ENCODE measurements around the gene AP1S1.

The AP1S1 gene

DNA sequence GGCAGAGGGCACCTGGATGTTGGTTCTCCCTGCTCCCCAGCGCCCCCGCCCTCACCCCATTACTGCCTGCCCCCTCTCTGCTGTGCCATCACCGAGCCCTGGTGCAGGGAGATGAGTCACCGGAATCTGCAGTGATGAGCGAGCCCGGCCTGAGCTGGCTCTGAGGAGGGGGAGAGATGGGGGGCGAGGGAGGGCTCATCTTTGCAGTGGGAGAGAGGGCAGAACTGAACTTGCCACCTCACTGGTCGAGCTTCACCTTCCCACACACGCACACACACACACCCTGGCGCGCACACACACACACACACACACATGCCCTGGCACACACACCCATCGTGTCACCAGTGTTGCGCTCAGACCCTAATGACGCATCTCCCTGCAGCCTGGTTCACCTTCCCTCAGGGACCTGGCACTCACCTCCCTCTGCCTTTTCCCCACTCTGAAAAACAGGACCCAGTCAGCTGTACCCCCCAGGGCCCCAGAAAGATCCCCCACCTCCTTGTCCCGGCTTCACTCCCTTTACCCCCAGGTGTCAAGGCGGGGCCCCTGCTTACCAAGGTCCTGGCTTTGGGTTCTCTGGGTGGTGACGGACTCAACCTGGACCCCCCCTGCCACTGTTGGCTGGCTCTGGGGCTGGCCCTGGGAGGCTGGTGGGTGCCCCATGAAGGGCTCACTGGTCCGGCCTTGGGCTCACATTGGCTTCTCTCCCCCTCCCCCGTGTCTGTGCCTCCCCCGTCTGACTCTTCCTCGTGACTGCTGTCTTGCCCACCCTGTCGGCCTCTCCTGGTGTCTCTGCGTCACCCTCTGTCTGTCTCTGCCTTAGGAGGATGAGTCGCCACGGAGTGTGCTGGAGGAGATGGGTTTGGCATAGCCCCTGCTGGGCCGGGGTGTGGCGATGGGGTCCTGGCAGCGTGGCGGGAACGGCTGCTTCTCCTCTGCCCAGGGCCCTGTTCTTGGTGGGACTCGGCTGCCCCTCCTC is 5.7 kb downstream of the AP1S1 start:
- no peak for DNase-seq

DNA sequence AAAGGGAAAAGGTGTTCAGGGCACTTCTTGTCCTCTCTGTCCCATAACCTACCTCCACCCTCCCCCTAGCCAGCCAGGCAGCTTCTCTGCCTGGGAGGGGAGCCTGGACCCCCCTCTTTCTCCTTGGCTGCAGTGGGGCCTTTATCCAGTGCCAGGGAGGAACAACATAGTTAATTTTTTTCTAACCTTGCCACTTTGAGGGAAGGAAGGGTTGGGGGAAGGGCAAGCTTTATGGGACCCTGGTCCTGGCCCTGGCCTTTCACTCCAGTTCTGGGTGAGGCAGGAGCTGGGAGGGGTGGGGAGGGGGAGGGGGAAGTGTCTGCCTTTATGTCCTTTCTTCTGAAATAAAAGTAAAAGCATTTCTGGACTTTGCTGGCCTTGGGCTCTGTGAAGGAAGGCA is 6.6 kb downstream of the AP1S1 start:
- no peak for DNase-seq

DNA sequence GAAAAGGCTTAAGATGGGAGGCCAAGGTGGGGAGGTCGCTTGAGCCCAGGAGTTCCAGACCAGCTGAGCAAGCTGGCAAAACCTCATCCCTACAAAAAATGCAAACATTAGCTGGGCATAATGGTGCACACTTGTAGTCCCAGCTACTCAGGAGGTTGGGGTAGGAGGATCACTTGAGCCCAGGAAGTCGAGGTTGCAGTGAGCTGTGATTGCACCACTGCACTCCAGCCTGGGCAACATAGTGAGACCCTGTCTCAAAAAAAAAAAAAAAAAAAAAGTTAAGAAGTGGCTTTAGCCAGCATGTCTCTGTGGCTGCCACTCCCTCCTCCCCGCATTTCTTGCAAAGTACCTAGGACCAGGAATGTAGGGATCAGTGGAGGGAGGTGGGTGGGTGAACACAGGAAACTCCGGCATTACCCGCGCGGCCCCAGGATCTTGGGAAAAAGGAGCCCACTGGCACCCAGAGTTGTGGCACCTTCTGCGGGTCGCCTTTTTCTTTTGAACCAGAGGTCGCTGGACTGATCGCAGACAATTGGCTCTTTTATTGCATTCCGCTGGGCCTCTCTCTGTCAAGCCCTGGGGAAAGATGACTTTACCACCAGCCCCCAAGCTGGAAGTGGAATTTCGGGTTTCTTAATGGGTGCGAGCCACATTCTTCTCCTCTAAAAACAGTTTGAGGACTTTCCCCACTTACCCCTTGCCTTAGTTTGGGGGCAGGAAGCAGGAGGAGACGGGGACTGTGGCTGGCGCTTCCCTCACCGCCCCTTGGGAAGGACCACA is 7.6 kb downstream of the AP1S1 start:
- DNase-seq, result no peak

DNA sequence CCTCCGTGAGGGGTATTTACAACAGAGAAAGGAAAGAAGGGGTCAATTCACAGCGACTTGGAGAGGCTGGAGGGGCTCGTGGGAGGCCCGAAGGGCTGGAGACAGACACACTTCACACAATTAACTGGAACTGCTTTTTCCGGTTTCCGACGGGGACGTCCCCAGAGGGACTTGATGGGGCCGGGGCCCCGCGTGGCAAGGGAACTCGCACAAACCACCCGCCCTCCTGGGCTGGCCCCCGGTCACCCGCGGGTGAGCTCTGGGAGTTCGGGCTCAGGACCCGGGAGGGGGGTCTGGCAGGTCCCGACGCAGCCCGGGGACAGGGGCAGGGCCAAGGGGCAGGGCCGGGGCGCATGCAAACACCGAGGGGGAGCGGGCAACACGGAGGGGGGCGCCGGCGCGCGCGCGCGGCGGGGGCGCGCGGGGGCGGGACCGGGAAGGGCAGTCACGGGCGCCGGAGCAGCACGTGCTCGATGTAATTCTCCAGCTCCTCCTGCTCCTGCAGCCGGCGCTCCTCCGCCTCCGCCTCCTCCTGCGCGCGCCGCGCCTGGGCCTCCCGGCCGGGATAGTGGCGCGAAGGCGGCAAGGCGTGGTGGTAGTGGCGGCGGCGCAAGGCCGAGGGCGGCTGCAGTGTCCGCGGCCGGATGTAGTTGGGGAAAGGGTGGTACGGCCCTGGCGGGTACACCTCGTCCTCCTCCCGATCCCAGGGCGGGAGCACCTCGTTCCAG is 8.4 kb downstream of the AP1S1 start:
- no peak for DNase-seq

DNA sequence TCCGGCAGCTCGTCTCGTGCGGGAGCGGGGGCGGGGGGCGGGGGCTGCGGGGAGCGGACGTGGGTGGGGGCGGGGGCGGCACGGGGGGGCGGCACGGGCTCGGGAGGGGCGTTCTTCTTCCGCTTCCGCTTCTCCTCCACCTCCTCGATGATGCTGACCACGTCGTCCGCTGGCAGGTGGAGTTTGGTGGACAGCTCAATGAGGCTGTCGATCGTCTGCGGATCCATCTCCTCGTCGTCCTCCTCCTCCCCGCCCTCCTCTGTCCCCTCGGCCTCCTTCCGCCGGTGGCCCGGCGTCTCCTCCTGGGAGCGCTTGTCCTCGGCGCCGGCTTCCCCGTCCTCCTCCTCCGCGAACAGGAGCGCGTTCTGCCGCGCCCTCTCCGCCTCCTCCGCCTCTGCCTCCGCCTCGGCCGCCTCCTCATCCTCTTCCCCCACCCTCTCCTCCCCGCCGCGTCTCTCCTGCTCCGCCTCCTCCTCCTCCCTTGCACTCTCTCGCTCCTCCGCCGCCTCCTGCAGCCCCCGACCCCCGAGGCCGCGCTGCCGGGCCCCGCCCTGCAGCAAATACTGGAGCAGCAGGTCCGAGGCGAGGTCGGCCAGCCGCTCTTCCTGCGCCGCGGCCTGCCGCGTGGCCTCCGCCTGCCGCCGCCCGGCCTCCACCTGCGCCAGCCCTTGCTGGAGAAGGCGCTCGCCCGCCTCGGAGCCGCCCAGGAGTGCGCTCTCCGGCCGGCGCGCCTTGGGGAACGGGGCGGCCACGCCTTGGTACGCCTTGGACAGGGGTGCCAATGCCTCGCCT is 9.2 kb downstream of the AP1S1 start:
- DNase-seq, result peak; percentile 39

DNA sequence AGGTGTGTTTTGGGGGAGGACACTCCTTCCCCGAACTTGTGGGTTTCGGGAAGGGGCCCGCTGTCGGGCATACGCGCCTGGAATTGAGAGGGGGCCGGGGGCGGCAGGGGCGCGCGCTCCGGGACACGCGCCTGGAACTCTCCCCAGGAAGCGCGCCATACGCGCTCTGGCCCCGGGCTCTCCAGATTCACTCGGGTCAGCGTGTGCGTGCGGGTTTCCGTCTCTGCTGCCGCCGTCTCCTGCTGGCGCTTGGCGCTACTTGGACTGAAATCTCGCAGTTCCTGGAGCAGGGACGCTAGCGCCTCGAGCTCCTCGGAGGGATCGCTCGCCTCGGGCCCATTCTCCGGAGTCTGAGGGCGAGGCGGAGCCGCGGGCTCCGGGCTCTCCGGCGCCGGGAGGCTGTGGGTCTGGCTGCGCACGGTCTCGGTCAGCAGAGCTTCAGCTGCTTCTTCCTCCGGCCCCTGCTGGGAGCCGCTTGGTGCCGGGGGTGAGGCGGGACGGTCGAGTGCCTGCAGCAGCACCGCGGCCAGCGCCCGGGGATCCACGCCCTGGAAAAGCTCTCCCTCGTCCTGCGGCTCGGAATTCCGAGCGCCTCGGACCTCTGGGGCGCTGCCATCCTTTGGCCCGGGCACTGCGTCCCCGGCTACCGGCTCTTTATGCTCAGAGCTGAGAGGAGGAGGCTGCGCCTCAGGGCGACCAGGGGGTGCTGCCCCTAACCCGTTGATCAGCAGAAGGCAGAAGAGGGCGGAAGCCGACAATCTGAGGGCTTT is 10.0 kb downstream of the AP1S1 start:
- DNase-seq, result no peak

DNA sequence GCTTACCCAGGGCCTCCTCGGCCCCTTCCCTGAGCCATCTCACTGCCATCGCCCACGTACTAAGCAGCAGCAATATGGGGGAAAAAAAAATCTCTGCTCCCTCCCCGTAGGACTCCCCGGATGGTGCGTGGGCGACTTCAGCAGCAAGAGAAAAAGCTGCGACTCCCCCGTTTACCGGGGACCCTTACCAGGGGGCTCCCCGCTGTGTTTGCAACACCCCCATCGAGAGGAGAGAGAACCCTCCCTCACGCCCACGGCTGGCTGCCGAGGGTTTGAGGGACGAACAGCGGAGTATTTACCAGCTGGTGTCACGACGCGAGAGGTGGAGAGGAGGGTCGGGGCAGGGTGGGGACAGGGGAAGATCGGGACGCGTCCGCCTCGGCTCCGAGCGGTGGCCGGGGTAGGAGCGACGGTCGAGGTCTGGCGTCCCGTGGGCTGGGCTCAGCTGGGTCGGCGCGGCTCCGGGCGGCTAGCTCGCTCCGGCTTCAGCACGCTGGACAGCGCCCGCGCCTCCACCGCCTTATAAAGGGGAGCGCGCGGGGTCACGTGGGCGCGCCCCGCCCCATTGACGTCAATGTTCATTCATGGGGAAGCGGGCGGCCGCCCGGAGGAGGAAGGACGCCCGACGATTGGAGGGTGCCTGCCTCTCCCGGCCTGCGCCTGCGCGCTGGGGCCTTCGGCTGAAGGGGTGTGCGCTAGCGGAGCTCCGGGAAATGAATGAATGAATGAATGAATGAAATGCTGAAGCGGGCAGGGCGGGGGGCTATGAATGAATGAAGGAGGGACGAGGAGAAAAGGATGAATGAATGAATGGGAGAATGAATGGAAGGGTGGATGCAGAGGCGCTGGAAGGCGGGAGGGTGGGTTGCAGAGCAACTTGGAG is 11.0 kb downstream of the AP1S1 start, which contains the start of gene VGF:
Gene VGF, minus strand, starts transcription at position 495 of the 883 bp plus-strand sequence. CDS start 726 bp downstream, outside the sequence.
- DNase-seq, result peak; percentile 94

DNA sequence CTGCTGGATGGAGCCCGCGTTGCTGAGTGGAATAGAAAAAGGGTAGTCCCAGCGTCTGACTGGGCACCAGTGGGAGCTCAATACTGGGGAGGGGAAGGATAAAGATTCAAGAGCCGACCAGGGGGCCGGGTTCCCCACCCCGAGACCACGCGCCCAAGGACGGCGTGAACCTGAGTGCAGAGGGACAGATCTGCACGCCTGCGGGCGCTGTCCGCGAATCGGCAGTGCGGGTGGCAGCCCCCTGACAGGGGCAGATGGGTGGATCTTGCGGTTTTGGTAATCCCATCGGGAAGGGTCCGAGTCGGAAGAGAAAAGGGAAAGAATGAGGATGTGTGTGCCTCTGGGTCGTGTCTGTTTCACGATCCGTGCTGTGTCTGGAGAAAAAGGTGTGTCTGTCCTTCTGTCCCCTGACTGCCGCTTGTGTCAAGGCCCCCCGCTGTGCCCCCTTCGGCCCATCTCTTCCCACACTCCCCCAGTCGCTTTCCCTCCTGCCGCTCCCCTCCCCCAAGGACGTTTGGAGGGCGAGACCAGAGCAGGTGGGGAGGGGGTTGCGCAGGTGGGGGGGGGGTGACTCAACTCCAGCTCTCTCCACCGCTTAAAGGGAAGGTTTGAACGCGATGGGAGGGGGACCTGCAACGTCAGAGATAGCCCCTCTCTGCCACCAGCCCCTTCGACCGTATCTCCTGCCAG is 11.8 kb downstream of the AP1S1 start:
- no peak for DNase-seq

DNA sequence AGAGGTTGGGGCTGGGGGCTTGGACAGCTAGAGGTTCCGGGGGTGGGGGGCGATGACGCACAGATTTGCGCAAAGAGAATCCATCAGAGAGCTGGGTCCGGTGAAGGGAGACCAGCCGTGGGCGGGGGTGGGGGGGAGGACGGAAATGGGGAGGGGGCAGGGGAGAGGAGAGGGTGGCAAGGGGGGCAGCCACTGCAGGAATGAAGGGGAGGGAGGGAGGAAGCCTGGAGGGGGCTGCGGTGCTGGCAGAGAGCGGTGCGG is 12.3 kb downstream of the AP1S1 start:
- no peak for DNase-seq

DNA sequence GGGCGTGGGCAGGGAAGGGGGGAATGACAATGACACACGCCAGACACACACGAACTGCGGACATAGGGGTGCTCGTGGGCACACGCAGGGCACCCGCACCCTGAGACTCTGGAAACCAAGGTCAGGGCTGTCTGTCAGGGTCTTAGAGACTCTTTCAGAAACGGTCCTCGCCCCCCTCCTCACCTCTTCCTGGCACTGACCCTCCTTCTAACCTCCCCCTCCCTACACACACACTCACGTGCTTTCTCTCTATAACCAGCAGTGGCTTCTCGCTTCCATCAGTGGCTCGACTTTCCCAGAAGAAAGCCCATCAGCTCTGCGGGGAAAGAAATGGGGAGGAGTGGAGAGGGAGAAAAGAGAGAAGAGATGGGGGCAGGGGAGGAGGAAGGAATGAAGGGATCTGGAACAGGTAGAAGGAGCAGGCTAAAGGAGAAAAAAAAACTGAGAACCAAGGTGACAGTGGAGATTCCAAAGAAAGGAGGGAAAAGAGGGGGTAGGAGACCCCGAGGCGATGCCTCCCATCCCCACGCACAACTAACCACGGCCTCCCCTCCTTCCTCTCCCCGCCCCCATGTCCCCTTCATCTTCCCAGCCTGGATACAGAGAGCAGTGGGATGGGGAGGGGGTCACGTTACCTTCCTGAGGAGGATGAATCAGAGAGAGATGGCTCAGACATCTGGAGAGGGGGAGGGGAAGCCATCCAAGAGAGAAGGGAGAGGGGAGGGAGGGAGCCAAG is 12.8 kb downstream of the AP1S1 start:
- DNase-seq, result no peak

DNA sequence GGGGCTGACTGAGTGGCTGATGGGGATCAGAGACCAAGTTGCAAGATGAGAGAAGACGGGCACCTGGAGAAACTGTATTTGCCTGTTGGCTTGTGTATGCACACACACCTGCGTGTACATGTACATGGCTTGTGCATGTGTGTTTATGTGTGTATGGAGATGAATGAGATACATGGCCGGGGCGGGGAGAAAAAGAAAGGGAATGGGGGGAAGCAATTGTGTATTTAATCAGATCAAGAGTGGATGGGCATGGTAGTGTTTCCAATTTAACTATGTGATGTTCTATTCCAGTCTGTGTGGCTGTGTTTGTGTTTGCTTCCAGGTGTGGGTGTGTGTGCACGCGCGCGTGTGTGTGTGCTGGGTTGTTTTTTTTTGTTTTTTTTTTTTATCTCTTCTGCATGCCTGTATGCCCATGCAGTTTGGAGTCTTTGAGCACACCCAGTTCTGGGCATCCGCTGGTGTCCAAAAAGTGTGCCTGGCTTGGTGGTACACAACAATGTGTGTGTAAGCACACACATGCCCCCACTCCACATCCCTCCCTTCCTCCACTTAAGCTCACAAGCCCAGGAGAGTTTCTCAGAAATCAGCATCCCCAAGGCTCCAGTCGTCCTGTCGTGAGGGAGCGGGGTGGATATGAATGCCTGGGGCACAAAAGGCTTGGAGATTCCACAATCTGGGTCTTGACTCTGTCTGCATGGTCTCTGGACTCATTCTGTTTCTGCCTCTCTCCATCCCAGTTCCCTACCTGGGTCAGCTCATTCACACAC is 13.6 kb downstream of the AP1S1 start:
- no peak for DNase-seq

DNA sequence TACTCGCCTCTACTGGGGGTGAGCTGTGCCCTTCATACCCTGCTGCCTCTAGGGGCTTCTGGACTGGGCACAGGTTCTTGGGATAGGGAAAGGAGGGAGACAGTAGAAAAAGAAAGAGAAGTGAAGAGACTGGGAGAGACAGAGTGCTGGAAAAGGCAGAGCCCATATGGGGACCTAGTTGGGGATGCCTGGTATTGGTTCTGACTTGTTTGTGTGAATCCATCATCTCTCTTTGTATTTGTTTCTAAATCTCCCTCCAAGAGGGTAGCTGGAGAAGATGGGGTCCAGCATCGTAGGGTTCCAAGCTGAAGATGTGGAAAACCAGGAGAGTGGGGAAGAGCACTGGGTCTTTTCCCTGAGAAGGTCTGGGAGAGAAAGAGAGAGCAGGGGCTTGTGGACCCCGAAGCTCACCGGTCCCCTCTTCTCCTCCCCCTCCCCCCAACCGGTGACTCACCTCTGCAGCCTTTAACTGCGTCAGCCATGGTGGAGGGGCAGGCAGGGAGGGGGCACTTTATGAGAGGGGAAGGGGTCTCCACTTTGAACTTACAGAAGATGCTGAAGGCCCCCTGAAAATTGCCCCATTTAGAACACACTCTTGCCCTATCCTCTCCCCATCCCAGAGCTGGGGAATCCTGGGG is 14.3 kb downstream of the AP1S1 start:
- no peak for DNase-seq

DNA sequence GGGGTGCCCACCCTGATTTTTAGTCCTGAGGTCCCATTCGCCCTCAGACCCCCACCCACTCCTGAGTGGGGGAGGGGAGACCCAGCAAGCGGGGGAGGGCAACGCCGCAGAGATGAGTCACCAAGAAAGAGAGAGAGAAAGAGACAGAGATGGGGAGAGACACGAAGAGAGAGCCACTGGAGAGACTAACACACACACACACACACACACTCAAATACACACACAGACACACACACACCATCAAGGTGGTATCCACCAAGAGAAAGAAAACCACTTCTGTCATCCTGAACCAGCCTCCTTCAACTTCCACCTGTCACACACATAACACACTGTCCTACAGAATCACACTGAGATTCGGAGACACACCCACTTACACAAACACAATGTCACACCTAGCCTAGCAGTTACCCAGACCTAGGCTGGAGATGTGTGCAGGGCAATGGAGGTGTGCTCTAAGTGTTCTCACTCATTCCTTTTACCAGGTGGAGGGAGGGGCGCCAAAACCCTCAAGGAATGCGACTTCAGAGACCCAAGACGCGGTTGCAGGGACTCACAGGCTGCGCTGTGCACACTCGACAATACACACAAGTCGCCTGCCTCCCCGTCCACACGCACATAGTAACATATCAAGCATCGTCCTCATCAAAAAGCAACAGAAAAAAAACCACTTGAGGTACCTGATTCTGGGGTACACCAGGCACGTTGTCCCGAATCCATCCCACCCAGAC is 15.0 kb downstream of the AP1S1 start:
- DNase-seq, result no peak

DNA sequence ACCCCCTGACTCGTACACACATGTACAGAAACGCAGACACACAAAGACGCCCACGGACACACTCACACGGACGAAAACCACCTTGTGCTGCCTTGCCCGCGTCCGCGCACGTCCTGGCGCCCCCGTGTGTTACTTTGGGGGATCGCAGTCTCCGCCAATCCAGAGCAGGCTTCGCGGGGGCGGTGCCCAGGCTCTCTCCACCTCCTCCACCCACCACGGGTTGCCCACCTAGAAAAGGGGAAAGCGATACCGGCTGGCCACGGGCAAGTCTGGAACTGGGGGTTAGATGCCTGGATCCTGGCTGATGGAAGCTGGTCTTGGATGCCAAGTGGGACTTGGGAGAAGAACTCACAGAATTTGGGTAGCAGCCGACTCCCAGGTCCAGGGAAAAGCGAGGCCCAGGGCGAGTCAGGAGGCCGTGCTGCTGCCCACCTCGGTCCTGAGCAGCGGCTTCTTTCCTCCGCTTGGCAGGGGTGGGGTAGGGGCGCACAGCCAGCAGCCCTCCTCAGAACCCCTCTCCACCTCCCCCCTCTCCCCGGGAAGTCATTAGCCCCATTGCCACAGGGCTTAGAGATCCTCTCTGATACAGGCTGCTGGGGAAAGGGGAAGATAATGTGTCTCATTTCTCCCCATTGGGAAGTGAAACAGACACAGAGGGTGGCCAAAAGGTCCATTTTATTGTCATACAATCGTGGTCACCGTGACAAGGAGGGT is 15.7 kb downstream of the AP1S1 start:
- peak; percentile 84 for DNase-seq

DNA sequence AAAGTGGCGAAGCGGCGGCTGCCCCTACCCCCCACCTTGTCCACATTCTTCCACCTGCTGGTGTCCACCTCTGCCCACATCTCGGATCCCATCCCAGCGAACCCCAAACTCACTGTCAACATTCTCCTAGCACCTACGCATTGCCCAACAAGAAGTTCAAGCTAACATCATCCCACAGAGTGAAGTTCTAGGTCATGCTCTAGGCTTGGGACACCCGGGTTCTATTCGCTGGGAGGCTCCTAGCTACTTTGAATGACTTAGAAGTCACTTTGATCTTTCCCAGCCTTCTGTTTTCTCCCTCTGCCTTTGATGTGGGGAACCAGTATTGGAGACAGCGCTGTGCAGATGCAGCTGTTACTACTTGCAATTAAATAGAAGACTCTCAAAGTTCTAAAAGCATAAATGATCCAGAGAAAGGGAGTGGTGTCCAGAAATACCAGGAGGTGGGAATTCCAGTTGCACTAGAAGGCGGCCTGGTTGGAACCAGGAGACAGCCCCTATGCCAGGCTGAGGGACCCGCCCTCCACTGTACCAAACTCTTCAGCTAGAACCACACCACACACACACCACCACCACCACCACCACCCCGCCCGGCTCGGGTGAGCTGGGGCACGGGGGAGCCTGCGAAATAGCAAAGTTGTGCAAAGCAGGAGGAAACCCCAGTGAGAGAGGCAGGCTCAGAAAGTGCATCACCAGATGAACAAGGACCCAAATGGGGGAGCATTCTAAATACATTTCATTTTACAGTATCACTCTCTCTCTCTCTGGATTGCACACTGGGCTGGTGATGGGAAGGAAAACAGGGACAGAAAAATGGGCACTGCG is 16.6 kb downstream of the AP1S1 start:
- no peak for DNase-seq

DNA sequence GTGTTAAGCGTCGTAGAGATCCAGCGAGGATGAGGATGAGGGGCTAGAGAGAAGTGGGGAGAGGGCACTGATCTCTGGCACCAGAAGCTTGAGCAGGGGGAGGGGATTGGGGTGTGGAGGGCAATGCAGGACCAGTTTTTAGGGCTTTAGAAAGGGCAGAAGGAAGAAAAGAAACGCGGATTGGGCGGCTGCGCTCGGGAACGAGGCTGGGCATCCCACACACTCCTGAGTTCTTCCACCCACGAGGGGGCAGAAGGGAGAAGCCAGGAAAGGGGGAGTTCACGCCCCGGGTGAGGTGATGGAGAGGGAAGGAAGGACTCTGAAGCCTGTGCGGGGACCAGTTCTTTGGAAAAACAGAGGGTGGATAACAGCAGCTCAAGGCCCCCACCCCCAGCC is 17.2 kb downstream of the AP1S1 start:
- no peak for DNase-seq
